Muscle of leg (tissue), 11 donors: ENCODE results near the gene INHBE. TPM values are rescaled to one million over a fixed set of nuclear protein-coding genes. Genes with fewer than 3 reads are reported as not detected.

ENCODE experiments used
- DNase-seq: peaks from one replicate; pipeline ENCODE4 v3.0.0; 2013
- H3K27ac ChIP-seq: one replicate; pipeline ENCODE4 v1.5.1; 2013; ENCODE audit warnings: mild to moderate bottlenecking, low read length, control low read depth
- H3K27me3 ChIP-seq: one replicate; pipeline ENCODE4 v1.6.1; 2013; ENCODE audit warnings: low read length; ENCODE audit not compliant: control insufficient read depth, insufficient read depth
- H3K36me3 ChIP-seq: one replicate; pipeline ENCODE4 v1.6.1; 2013; ENCODE audit warnings: low read length; ENCODE audit not compliant: control insufficient read depth, insufficient read depth
- H3K4me1 ChIP-seq: one replicate; pipeline ENCODE4 v1.6.1; 2013; ENCODE audit warnings: low read length; ENCODE audit not compliant: control insufficient read depth, insufficient read depth
- H3K4me3 ChIP-seq: one replicate; pipeline ENCODE4 v1.5.1; 2013; ENCODE audit warnings: low read length, control low read depth
- H3K9me3 ChIP-seq: replicated peaks from 2 replicates; pipeline ENCODE4 v1.6.1; 2013; ENCODE audit warnings: low read depth, low read length; ENCODE audit not compliant: control insufficient read depth
- WGBS: methylation state at CpG from one replicate; pipeline ENCODE4 v1.1.5; 2013; ENCODE audit warnings: missing lambda C conversion rate; ENCODE audit not compliant: insufficient coverage; 5-methylcytosine and 5-hydroxymethylcytosine counted together
- polyA plus RNA-seq, 8 donors: library from polyadenylated mRNA; unstranded; fragments of 120-200 nt; gene quantifications; one replicate each; pipeline versions ENCODE4 v1.2.1 to v1.2.3, GENCODE V29; 2013; ENCODE audit warnings: inconsistent platforms in 1 of 8, low replicate concordance in 1 of 8; ENCODE audit not compliant: insufficient read length in 8 of 8, insufficient read depth in 1 of 8
- total RNA-seq: library from RNA; stranded (reverse); fragments of 120-200 nt; gene quantifications from one replicate; pipeline ENCODE4 v1.2.4, GENCODE V29; 2013

INHBE gene
- total and polyA plus RNA-seq, 9 donors, result 1.4 to 2.9 (median 1.9) TPM

GRCh38 chr12:57428965-57429364 is 26.1 kb upstream of the INHBE start:
- DNase-seq, result no peak
- no peaks in the 10 kb centered on the region for H3K27me3 ChIP-seq
- peak overlapping the region; percentile 99 for H3K27ac ChIP-seq
- WGBS, result 78% methylated on average over 4 of the region's 6 CpGs
- peaks cover 6% of the 10 kb centered on the region for H3K36me3 ChIP-seq
- peaks cover 7% of the 10 kb centered on the region for H3K4me1 ChIP-seq
- H3K9me3 ChIP-seq, result no peaks in the 10 kb centered on the region
- no peak overlapping the region for H3K4me3 ChIP-seq

GRCh38 chr12:57429473-57430111 is 25.5 kb upstream of the INHBE start:
- 0% methylated on average over 3 of the region's 9 CpGs for WGBS
- peaks cover 3% of the 10 kb centered on the region for H3K36me3 ChIP-seq
- peak overlapping the region; percentile 99 for H3K27ac ChIP-seq
- H3K27me3 ChIP-seq, result no peaks in the 10 kb centered on the region
- H3K4me1 ChIP-seq, result peaks cover 12% of the 10 kb centered on the region
- peak overlapping the region; percentile 71 for H3K4me3 ChIP-seq
- peak; percentile 12 for DNase-seq
- no peaks in the 10 kb centered on the region for H3K9me3 ChIP-seq

GRCh38 chr12:57430112-57430930 is 24.8 kb upstream of the INHBE start:
- H3K27ac ChIP-seq, result peak overlapping the region; percentile 99
- under 1% methylated on average over 59 of the region's 74 CpGs for WGBS
- peaks cover 19% of the 10 kb centered on the region for H3K4me1 ChIP-seq
- no peaks in the 10 kb centered on the region for H3K27me3 ChIP-seq
- peak overlapping the region; percentile 71 for H3K4me3 ChIP-seq
- DNase-seq, result peak; percentile 51
- peaks cover 3% of the 10 kb centered on the region for H3K36me3 ChIP-seq
- no peaks in the 10 kb centered on the region for H3K9me3 ChIP-seq

- Histone ChIP-seq H3K9me3 (no peaks in the 10 kb centered on the region), H3K4me3 (peak within 1 kb of the TSS; percentile 71), H3K27me3 (no peaks in the 10 kb centered on the region), H3K27ac (peak within 1 kb of the TSS; percentile 99), H3K4me1 (peaks cover 19% of the 10 kb centered on the region), H3K36me3 (no peaks in the 10 kb centered on the region)
- WGBS, result 1% methylated on average over 30 of the region's 41 CpGs
- peak; percentile 98 for DNase-seq
Observed at GRCh38 chr12:57430931-57431566, 24.1 kb upstream of the INHBE start, which contains the start of gene R3HDM2. TSS of gene R3HDM2 (minus strand) at chr12:57431043. CDS start at chr12:57310428, 120,615 bp downstream.

GRCh38 chr12:57431654-57432188 is 23.4 kb upstream of the INHBE start:
- peak overlapping the region; percentile 52 for H3K4me3 ChIP-seq
- DNase-seq, result no peak
- H3K27me3 ChIP-seq, result no peaks in the 10 kb centered on the region
- H3K4me1 ChIP-seq, result peaks cover 19% of the 10 kb centered on the region
- H3K9me3 ChIP-seq, result no peaks in the 10 kb centered on the region
- H3K36me3 ChIP-seq, result no peaks in the 10 kb centered on the region
- H3K27ac ChIP-seq, result peak overlapping the region; percentile 93
- no CpG with 5 or more reads among the region's 11 CpGs for WGBS

GRCh38 chr12:57433370-57433769 is 21.7 kb upstream of the INHBE start:
- no peak for DNase-seq
- 73% methylated on average over 3 of the region's 3 CpGs for WGBS
- no peaks in the 10 kb centered on the region for H3K9me3 ChIP-seq

GRCh38 chr12:57434517-57435223 is 20.4 kb upstream of the INHBE start, which contains the start of gene INHBC:
TSS of gene INHBC (plus strand) at chr12:57434784. CDS start at chr12:57434887, 103 bp downstream.
- H3K36me3 ChIP-seq, result no peaks in the 10 kb centered on the region
- peak; percentile 17 for DNase-seq
- peaks cover 12% of the 10 kb centered on the region for H3K4me1 ChIP-seq
- no peak within 1 kb of the TSS for H3K4me3 ChIP-seq
- 62% methylated on average over 8 of the region's 8 CpGs for WGBS
- H3K27me3 ChIP-seq, result no peaks in the 10 kb centered on the region
- no peaks in the 10 kb centered on the region for H3K9me3 ChIP-seq
- H3K27ac ChIP-seq, result peak within 1 kb of the TSS; percentile 47

More at GRCh38 chr12:57433370-57433769, 21.7 kb upstream of the INHBE start:
- Histone ChIP-seq H3K36me3 (no peaks in the 10 kb centered on the region), H3K27ac (no peak overlapping the region), H3K4me1 (peaks cover 19% of the 10 kb centered on the region), H3K4me3 (no peak overlapping the region), H3K27me3 (no peaks in the 10 kb centered on the region)

GRCh38 chr12:57435293-57435692 is 19.8 kb upstream of the INHBE start:
- Histone ChIP-seq H3K9me3 (no peaks in the 10 kb centered on the region), H3K36me3 (no peaks in the 10 kb centered on the region), H3K4me3 (no peak overlapping the region), H3K27ac (peak overlapping the region; percentile 9), H3K4me1 (peaks cover 12% of the 10 kb centered on the region), H3K27me3 (no peaks in the 10 kb centered on the region)
- peak; percentile 14 for DNase-seq
- 13% methylated on average over 1 of the region's 4 CpGs for WGBS

- no peak for DNase-seq
- H3K27me3 ChIP-seq, result no peaks in the 10 kb centered on the region
- H3K27ac ChIP-seq, result no peak overlapping the region
- no peaks in the 10 kb centered on the region for H3K9me3 ChIP-seq
- peaks cover 12% of the 10 kb centered on the region for H3K4me1 ChIP-seq
- no peaks in the 10 kb centered on the region for H3K36me3 ChIP-seq
- WGBS, result no CpG with 5 or more reads among the region's 1 CpG
- H3K4me3 ChIP-seq, result no peak overlapping the region
Observed at GRCh38 chr12:57438400-57438799, 16.7 kb upstream of the INHBE start.
